ENCODE measurements around the gene CLPTM1L. TPM values are rescaled to one million over a fixed set of nuclear protein-coding genes. Genes with fewer than 3 reads are reported as not detected.
"Not testable (repeated sequence)": the region's sequence is repeated elsewhere in the genome, so short reads cannot be mapped to it uniquely, and the experiment has no call there.

Gene CLPTM1L
- total RNA-seq, 4 donors from 2014 or later, result 78.0 to 143 (median 104) TPM

GRCh38 chr5:1330146-1330846, 14.6 kb downstream of the CLPTM1L start:
- Histone ChIP-seq H3K36me3 (peaks cover 0 to 28% (median 9%) of the 10 kb centered on the region in 4 donors), H3K4me3 (no peak overlapping the region), H3K27me3 (no peaks in the 10 kb centered on the region), H3K9me3 (no peaks in the 10 kb centered on the region), H3K27ac (peak overlapping the region in 3 of 4 donors; percentile 26 to 33 (median 28)), H3K4me1 (peaks cover 0 to 11% (median 0%) of the 10 kb centered on the region in 4 donors)
- in situ Hi-C loops (cut with MboI; ENCODE audit: low pct_ligation_motif_present in 1 of 4, low pct_unique_long_range_greater_than_20kb in 1 of 4, low sequenced_read_pairs in 3 of 4), result no loop called here
- intact Hi-C loops (cut with DNase I; ENCODE audit: low total_unique reads), result no loop called here
- 70 to 72% methylated on average over 4 to 23 of the region's 23 CpGs for WGBS, 2 donors (ENCODE audit: low coverage in 1 of 2)
- TF ChIP-seq POLR2A (IDR thresholded peaks at IDR 0.05) (no peak), POLR2AphosphoS5 (IDR thresholded peaks at IDR 0.05) (peak in 1 of 3 donors; percentile 37)
- DNase-seq, result peak; percentile 61

- no peaks in the 10 kb centered on the region for H3K27me3 ChIP-seq
- intact Hi-C loops (cut with DNase I; ENCODE audit: low total_unique reads), result no loop called here
- no peak overlapping the region for H3K4me3 ChIP-seq
- 89% methylated on average over 8 of the region's 9 CpGs; no CpG with 5 or more reads in 1 of the 2 donors for WGBS, 2 donors (ENCODE audit: low coverage in 1 of 2)
- H3K4me1 ChIP-seq, result peaks cover 0 to 11% (median 0%) of the 10 kb centered on the region in 4 donors
- peaks cover 0 to 38% (median 14%) of the 10 kb centered on the region in 4 donors for H3K36me3 ChIP-seq
- DNase-seq, result peak; percentile 4
- no peaks in the 10 kb centered on the region for H3K9me3 ChIP-seq
- in situ Hi-C loops (cut with MboI; ENCODE audit: low pct_ligation_motif_present in 1 of 4, low pct_unique_long_range_greater_than_20kb in 1 of 4, low sequenced_read_pairs in 3 of 4), result no loop called here
- H3K27ac ChIP-seq, result no peak overlapping the region
- TF ChIP-seq EP300 (IDR thresholded peaks at IDR 0.05; ENCODE audit: low read depth) (no peak), POLR2AphosphoS5 (IDR thresholded peaks at IDR 0.05) (no peak), CTCF (IDR thresholded peaks at IDR 0.05) (no peak), POLR2A (IDR thresholded peaks at IDR 0.05) (no peak)
Observed at GRCh38 chr5:1329111-1329579, 15.8 kb downstream of the CLPTM1L start.

DNA sequence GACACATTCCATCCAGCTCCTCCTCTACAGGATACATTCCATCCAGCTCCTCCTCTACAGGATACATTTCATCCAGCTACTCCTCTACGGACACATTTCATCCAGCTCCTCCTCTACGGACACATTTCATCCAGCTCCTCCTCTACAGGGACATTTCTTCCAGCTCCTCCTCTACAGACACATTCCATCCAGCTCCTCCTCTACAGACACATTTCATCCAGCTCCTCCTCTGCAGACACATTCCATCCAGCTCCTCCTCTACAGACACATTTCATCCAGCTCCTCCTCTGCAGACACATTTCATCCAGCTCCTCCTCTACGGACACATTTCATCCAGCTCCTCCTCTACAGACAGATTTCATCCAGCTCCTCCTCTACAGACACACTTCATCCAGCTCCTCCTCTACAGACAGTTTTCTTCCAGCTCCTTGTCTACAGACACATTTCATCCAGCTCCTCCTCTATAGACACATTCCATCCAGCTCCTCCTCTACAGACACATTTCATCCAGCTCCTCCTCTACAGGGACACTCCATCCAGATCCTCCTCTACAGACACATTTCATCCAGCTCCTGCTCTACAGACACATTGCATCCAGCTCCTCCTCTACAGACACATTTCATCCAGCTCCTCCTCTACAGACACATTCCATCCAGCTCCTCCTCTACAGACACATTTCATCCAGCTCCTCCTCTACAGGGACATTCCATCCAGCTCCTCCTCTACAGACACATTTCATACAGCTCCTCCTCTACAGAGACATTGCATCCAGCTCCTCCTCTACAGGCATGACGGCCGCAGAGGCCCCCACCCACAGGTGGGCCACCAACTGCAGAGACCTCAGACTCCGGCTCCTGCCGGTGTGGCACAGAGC, 16.4 kb downstream of the CLPTM1L start:
- 57 to 84% methylated on average over 1 to 6 of the region's 7 CpGs for WGBS, 2 donors (ENCODE audit: low coverage in 1 of 2)
- intact Hi-C loops (cut with DNase I; ENCODE audit: low total_unique reads); DNase-seq; H3K27ac ChIP-seq; H3K27me3 ChIP-seq; H3K9me3 ChIP-seq; in situ Hi-C loops (cut with MboI; ENCODE audit: low pct_ligation_motif_present in 1 of 4, low pct_unique_long_range_greater_than_20kb in 1 of 4, low sequenced_read_pairs in 3 of 4); H3K4me3 ChIP-seq: not testable (repeated sequence)
- Histone ChIP-seq H3K4me1 (peaks cover 0 to 11% (median 0%) of the 10 kb centered on the region in 4 donors), H3K36me3 (peaks cover 0 to 37% (median 12%) of the 10 kb centered on the region in 4 donors)

- H3K27ac ChIP-seq; in situ Hi-C loops (cut with MboI; ENCODE audit: low pct_ligation_motif_present in 1 of 4, low pct_unique_long_range_greater_than_20kb in 1 of 4, low sequenced_read_pairs in 3 of 4); DNase-seq; H3K9me3 ChIP-seq; intact Hi-C loops (cut with DNase I; ENCODE audit: low total_unique reads); H3K27me3 ChIP-seq; H3K4me3 ChIP-seq: not testable (repeated sequence)
- H3K36me3 ChIP-seq, result peaks cover 0 to 47% (median 13%) of the 10 kb centered on the region in 4 donors
- 61 to 65% methylated on average over 6 of the region's 6 CpGs for WGBS, 2 donors (ENCODE audit: low coverage in 1 of 2)
- peaks cover 0 to 11% (median 0%) of the 10 kb centered on the region in 4 donors for H3K4me1 ChIP-seq
Observed at GRCh38 chr5:1326901-1327756, 17.8 kb downstream of the CLPTM1L start.

GRCh38 chr5:1326532-1326875, 18.4 kb downstream of the CLPTM1L start:
- H3K4me3 ChIP-seq; intact Hi-C loops (cut with DNase I; ENCODE audit: low total_unique reads); H3K27ac ChIP-seq; H3K9me3 ChIP-seq; H3K27me3 ChIP-seq; DNase-seq; in situ Hi-C loops (cut with MboI; ENCODE audit: low pct_ligation_motif_present in 1 of 4, low pct_unique_long_range_greater_than_20kb in 1 of 4, low sequenced_read_pairs in 3 of 4): not testable (repeated sequence)
- peaks cover 0 to 11% (median 0%) of the 10 kb centered on the region in 4 donors for H3K4me1 ChIP-seq
- peaks cover 0 to 46% (median 16%) of the 10 kb centered on the region in 4 donors for H3K36me3 ChIP-seq
- 76 to 85% methylated on average over 5 of the region's 5 CpGs for WGBS, 2 donors (ENCODE audit: low coverage in 1 of 2)

Data from transverse colon (tissue), 4 donors.